ENCODE data around the gene IGLL1. TPM values are rescaled to one million over a fixed set of nuclear protein-coding genes. Genes with fewer than 3 reads are reported as not detected.

The IGLL1 gene
- polyA plus RNA-seq, 1 donor from 2014 or later: not detected

DNA sequence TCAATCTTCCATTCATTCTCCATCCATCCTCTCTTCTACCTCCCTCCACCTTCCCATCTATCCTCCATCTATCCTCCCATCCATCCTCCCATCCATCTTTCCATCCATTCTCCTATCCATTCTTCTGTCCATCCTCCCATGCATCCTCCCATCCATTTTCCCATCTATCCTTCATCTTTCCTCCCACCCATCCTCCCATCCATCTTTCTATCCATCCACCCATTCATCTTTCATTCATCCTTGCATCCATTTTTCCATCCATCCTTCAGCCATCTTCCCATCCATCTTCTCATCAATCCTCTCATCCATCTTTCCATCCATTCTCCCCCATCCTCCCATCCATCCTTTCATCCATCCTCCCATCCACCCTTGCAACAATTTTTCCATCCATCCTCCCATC lies 27.5 kb downstream of the IGLL1 start:
- Histone ChIP-seq H3K27me3 (ENCODE audit: insufficient read depth, low read depth, low read length) (peaks cover 3% of the 10 kb centered on the region), H3K9ac (ENCODE audit: low read length) (no peak overlapping the region), H3F3A (ENCODE audit: insufficient read depth, low read length, poor library complexity, severe bottlenecking) (no peaks in the 10 kb centered on the region), H3K9me2 (ENCODE audit: insufficient read depth, low read length) (no peaks in the 10 kb centered on the region), H4K20me1 (ENCODE audit: insufficient read depth) (no peaks in the 10 kb centered on the region), H3K36me3 (ENCODE audit: insufficient read depth, low read length) (no peaks in the 10 kb centered on the region), H3K27ac (ENCODE audit: low read length) (no peak overlapping the region), H3K9me3 (ENCODE audit: low read length) (no peaks in the 10 kb centered on the region), H3K4me2 (ENCODE audit: low read length) (no peak overlapping the region), H3K79me2 (replicated peaks; ENCODE audit: insufficient read depth, low read length) (no peaks in the 10 kb centered on the region), H3K4me3 (ENCODE audit: low read length) (no peak overlapping the region), H2AFZ (ENCODE audit: low read depth, low read length) (no peak overlapping the region)
- TF ChIP-seq, protein P1, sequence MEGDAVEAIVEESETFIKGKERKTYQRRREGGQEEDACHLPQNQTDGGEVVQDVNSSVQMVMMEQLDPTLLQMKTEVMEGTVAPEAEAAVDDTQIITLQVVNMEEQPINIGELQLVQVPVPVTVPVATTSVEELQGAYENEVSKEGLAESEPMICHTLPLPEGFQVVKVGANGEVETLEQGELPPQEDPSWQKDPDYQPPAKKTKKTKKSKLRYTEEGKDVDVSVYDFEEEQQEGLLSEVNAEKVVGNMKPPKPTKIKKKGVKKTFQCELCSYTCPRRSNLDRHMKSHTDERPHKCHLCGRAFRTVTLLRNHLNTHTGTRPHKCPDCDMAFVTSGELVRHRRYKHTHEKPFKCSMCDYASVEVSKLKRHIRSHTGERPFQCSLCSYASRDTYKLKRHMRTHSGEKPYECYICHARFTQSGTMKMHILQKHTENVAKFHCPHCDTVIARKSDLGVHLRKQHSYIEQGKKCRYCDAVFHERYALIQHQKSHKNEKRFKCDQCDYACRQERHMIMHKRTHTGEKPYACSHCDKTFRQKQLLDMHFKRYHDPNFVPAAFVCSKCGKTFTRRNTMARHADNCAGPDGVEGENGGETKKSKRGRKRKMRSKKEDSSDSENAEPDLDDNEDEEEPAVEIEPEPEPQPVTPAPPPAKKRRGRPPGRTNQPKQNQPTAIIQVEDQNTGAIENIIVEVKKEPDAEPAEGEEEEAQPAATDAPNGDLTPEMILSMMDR (IDR thresholded peaks at IDR 0.05; ENCODE audit: poor library complexity, severe bottlenecking): no peak
- no peak for TF ChIP-seq TAF1 (IDR thresholded peaks at IDR 0.05; ENCODE audit: low read depth)
- no peak for TF ChIP-seq EP300 (conservative IDR thresholded peaks at IDR 0.05; ENCODE audit: poor library complexity, severe bottlenecking)
- no peak for TF ChIP-seq MXI1 (conservative IDR thresholded peaks at IDR 0.05; ENCODE audit: poor library complexity, severe bottlenecking)

DNA sequence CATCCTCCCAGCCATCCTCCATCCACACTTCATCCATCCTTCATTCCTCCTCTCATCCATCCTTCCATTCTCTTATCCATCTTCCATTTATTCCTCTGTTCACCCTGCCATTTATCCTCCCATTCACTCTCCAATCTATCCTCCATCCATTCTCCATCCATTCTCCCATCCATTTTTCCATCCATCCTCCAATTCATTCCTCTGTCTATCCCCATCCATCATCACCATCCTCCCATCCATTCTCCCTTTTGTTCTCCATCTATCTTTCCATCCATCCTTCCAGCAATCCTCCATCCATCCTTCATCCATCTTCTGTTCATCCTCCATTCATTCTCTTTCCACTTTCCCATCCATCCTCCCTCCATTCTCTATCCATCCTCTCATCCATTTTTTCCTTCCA lies 28.7 kb downstream of the IGLL1 start:
- H3K9ac ChIP-seq (ENCODE audit: low read length): no peak overlapping the region
- H2AFZ ChIP-seq (ENCODE audit: low read depth, low read length): no peak overlapping the region
- H3K9me2 ChIP-seq (ENCODE audit: insufficient read depth, low read length): no peaks in the 10 kb centered on the region
- no peaks in the 10 kb centered on the region for H4K20me1 ChIP-seq (ENCODE audit: insufficient read depth)
- peaks cover 3% of the 10 kb centered on the region for H3K27me3 ChIP-seq (ENCODE audit: insufficient read depth, low read depth, low read length)
- no peaks in the 10 kb centered on the region for H3K9me3 ChIP-seq (ENCODE audit: low read length)
- no peaks in the 10 kb centered on the region for H3F3A ChIP-seq (ENCODE audit: insufficient read depth, low read length, poor library complexity, severe bottlenecking)
- no peak overlapping the region for H3K4me2 ChIP-seq (ENCODE audit: low read length)
- no peaks in the 10 kb centered on the region for H3K36me3 ChIP-seq (ENCODE audit: insufficient read depth, low read length)
- H3K4me3 ChIP-seq (ENCODE audit: low read length): no peak overlapping the region
- H3K79me2 ChIP-seq (replicated peaks; ENCODE audit: insufficient read depth, low read length): no peaks in the 10 kb centered on the region
- TF ChIP-seq EZH2 (IDR thresholded peaks at IDR 0.05; ENCODE audit: borderline replicate concordance, insufficient read depth, low read length, poor library complexity, severe bottlenecking) (no peak), TAF1 (IDR thresholded peaks at IDR 0.05; ENCODE audit: low read depth) (no peak), MXI1 (conservative IDR thresholded peaks at IDR 0.05; ENCODE audit: poor library complexity, severe bottlenecking) (no peak), EP300 (conservative IDR thresholded peaks at IDR 0.05; ENCODE audit: poor library complexity, severe bottlenecking) (no peak), RAD21 (conservative IDR thresholded peaks at IDR 0.05) (no peak), SMC3 (conservative IDR thresholded peaks at IDR 0.05; ENCODE audit: poor library complexity) (no peak), POLR2AphosphoS5 (IDR thresholded peaks at IDR 0.05) (no peak)
- TF ChIP-seq, protein P2, sequence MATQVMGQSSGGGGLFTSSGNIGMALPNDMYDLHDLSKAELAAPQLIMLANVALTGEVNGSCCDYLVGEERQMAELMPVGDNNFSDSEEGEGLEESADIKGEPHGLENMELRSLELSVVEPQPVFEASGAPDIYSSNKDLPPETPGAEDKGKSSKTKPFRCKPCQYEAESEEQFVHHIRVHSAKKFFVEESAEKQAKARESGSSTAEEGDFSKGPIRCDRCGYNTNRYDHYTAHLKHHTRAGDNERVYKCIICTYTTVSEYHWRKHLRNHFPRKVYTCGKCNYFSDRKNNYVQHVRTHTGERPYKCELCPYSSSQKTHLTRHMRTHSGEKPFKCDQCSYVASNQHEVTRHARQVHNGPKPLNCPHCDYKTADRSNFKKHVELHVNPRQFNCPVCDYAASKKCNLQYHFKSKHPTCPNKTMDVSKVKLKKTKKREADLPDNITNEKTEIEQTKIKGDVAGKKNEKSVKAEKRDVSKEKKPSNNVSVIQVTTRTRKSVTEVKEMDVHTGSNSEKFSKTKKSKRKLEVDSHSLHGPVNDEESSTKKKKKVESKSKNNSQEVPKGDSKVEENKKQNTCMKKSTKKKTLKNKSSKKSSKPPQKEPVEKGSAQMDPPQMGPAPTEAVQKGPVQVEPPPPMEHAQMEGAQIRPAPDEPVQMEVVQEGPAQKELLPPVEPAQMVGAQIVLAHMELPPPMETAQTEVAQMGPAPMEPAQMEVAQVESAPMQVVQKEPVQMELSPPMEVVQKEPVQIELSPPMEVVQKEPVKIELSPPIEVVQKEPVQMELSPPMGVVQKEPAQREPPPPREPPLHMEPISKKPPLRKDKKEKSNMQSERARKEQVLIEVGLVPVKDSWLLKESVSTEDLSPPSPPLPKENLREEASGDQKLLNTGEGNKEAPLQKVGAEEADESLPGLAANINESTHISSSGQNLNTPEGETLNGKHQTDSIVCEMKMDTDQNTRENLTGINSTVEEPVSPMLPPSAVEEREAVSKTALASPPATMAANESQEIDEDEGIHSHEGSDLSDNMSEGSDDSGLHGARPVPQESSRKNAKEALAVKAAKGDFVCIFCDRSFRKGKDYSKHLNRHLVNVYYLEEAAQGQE (IDR thresholded peaks at IDR 0.05; ENCODE audit: borderline replicate concordance): no peak
- TF ChIP-seq, protein P1 (IDR thresholded peaks at IDR 0.05; ENCODE audit: poor library complexity, severe bottlenecking): no peak
- H3K27ac ChIP-seq (ENCODE audit: low read length): no peak overlapping the region
